ENCODE results near the gene RXRA. TPM values are rescaled to one million over a fixed set of nuclear protein-coding genes. Genes with fewer than 3 reads are reported as not detected.

The RXRA gene
- polyA plus RNA-seq, 1 of the 3 experiments (the other 2 are of a cell fraction), result 7.6 TPM

DNA sequence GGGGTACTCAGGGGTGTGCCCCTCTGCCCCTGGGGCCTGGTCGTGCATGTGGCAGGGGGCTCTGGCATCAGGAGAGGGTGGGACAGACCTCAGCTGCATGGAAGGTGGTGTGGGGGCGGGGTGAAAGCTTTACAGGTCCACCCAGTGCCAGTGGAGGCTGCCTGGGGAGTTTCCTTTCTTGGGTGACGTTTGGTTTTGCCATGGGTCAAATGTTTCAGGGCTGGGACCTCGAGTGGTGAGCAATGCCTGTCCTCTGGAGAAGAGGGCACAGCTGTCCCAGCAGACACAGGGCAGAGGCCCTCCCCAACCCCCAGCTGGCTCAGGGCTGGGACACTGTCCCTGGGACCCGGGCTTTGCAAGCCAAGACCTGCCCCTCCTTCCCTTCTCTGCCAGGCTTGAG is 3.6 kb downstream of the RXRA start:
- H3K4me3 ChIP-seq (ENCODE audit: low read depth in 2 of 2, low read length in 1 of 2), result no peak overlapping the region
- H3K27me3 ChIP-seq (ENCODE audit: insufficient read depth), result no peaks in the 10 kb centered on the region
- CTCF ChIA-PET, result interaction anchor here (0.7 to 5.5 kb wide), 5 partner anchors 18 to 159 kb away, joined by 3 to 32 read pairs (median 3); no protein-coding TSS in a partner anchor
- H3K36me3 ChIP-seq (replicated peaks in 1 of 2; ENCODE audit: control insufficient read depth in 1 of 2, insufficient read depth in 2 of 2, low read length in 1 of 2), result no peaks in the 10 kb centered on the region
- H3K9ac ChIP-seq, result no peak overlapping the region
- no peak overlapping the region for H3K27ac ChIP-seq (ENCODE audit: low read depth in 2 of 2, low read length in 1 of 2)
- H3F3A ChIP-seq (replicated peaks; ENCODE audit: insufficient read depth), result no peaks in the 10 kb centered on the region
- no peak overlapping the region for H2AFZ ChIP-seq (ENCODE audit: low read depth)
- no peak for TF ChIP-seq NRF1 (IDR thresholded peaks at IDR 0.05; ENCODE audit: low read depth, low read length)
- no peak for TF ChIP-seq POLR2AphosphoS5 (IDR thresholded peaks at IDR 0.05; ENCODE audit: low read depth, low read length)
- no peak for TF ChIP-seq SIN3A (IDR thresholded peaks at IDR 0.05; ENCODE audit: borderline replicate concordance, low read depth, low read length)
- TF ChIP-seq EZH2phosphoT487 (IDR thresholded peaks at IDR 0.05; ENCODE audit: borderline replicate concordance, low read depth), result no peak
- TF ChIP-seq, protein P1, sequence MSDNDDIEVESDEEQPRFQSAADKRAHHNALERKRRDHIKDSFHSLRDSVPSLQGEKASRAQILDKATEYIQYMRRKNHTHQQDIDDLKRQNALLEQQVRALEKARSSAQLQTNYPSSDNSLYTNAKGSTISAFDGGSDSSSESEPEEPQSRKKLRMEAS (IDR thresholded peaks at IDR 0.05; ENCODE audit: low read depth), result no peak
- no peak for TF ChIP-seq SMC3 (IDR thresholded peaks at IDR 0.05; ENCODE audit: low read depth, low read length)
- TF ChIP-seq, protein P2, sequence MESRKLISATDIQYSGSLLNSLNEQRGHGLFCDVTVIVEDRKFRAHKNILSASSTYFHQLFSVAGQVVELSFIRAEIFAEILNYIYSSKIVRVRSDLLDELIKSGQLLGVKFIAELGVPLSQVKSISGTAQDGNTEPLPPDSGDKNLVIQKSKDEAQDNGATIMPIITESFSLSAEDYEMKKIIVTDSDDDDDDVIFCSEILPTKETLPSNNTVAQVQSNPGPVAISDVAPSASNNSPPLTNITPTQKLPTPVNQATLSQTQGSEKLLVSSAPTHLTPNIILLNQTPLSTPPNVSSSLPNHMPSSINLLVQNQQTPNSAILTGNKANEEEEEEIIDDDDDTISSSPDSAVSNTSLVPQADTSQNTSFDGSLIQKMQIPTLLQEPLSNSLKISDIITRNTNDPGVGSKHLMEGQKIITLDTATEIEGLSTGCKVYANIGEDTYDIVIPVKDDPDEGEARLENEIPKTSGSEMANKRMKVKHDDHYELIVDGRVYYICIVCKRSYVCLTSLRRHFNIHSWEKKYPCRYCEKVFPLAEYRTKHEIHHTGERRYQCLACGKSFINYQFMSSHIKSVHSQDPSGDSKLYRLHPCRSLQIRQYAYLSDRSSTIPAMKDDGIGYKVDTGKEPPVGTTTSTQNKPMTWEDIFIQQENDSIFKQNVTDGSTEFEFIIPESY (IDR thresholded peaks at IDR 0.05; ENCODE audit: borderline replicate concordance, low read depth), result no peak
- no peak for TF ChIP-seq TEAD4 (IDR thresholded peaks at IDR 0.05; ENCODE audit: borderline replicate concordance, insufficient read depth)
- TF ChIP-seq USF1 (IDR thresholded peaks at IDR 0.05; ENCODE audit: borderline replicate concordance, low read depth), result no peak
- no peak for TF ChIP-seq FOXJ3 (CRISPR knock-in tag; IDR thresholded peaks at IDR 0.05)
- TF ChIP-seq, protein P3, sequence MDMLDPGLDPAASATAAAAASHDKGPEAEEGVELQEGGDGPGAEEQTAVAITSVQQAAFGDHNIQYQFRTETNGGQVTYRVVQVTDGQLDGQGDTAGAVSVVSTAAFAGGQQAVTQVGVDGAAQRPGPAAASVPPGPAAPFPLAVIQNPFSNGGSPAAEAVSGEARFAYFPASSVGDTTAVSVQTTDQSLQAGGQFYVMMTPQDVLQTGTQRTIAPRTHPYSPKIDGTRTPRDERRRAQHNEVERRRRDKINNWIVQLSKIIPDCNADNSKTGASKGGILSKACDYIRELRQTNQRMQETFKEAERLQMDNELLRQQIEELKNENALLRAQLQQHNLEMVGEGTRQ (IDR thresholded peaks at IDR 0.05; ENCODE audit: borderline replicate concordance, low read depth, low read length), result no peak
- TF ChIP-seq, protein P4, sequence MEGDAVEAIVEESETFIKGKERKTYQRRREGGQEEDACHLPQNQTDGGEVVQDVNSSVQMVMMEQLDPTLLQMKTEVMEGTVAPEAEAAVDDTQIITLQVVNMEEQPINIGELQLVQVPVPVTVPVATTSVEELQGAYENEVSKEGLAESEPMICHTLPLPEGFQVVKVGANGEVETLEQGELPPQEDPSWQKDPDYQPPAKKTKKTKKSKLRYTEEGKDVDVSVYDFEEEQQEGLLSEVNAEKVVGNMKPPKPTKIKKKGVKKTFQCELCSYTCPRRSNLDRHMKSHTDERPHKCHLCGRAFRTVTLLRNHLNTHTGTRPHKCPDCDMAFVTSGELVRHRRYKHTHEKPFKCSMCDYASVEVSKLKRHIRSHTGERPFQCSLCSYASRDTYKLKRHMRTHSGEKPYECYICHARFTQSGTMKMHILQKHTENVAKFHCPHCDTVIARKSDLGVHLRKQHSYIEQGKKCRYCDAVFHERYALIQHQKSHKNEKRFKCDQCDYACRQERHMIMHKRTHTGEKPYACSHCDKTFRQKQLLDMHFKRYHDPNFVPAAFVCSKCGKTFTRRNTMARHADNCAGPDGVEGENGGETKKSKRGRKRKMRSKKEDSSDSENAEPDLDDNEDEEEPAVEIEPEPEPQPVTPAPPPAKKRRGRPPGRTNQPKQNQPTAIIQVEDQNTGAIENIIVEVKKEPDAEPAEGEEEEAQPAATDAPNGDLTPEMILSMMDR (IDR thresholded peaks at IDR 0.05), result no peak
- TF ChIP-seq TCF12 (IDR thresholded peaks at IDR 0.05), result no peak
- H3K79me2 ChIP-seq (ENCODE audit: insufficient read depth), result peaks cover 80% of the 10 kb centered on the region
- 59% methylated on average over 2 of the region's 5 CpGs for WGBS (ENCODE audit: low lambda C conversion rate)
- no peaks in the 10 kb centered on the region for H3K9me2 ChIP-seq
- DNase-seq, result no peak
- H3K4me1 ChIP-seq (ENCODE audit: control insufficient read depth in 1 of 2, insufficient read depth in 2 of 2, low read depth in 1 of 2, low read length in 1 of 2), result peaks cover 26 to 79% of the 10 kb centered on the region in 2 experiments; a peak in 3 of 4 replicates
- H3K4me2 ChIP-seq, result no peak overlapping the region
- POLR2A ChIA-PET, result interaction anchor here (1.2 kb wide), 1 partner anchor 36 kb away, joined by 3 read pairs; no protein-coding TSS in a partner anchor
- no peaks in the 10 kb centered on the region for H3K9me3 ChIP-seq
- peaks cover 80% of the 10 kb centered on the region for H4K20me1 ChIP-seq (ENCODE audit: insufficient read depth)
